Stimulated activated CD4-positive, alpha-beta T cell treated with anti-CD3 and anti-CD28 coated beads, Interleukin-4, amount 100 ng/mL, for 48 hours (primary cell): ENCODE measurements around the gene DHX34.
"Not testable (repeated sequence)": the region's sequence is repeated elsewhere in the genome, so short reads cannot be mapped to it uniquely, and the experiment has no call there.

Experiments
- DNase-seq, 2 donors: peaks; one replicate each; pipeline ENCODE4 v3.0.0-alpha.2; 2020; ENCODE audit warnings: low read depth in 2 of 2

DHX34 gene, protein sequence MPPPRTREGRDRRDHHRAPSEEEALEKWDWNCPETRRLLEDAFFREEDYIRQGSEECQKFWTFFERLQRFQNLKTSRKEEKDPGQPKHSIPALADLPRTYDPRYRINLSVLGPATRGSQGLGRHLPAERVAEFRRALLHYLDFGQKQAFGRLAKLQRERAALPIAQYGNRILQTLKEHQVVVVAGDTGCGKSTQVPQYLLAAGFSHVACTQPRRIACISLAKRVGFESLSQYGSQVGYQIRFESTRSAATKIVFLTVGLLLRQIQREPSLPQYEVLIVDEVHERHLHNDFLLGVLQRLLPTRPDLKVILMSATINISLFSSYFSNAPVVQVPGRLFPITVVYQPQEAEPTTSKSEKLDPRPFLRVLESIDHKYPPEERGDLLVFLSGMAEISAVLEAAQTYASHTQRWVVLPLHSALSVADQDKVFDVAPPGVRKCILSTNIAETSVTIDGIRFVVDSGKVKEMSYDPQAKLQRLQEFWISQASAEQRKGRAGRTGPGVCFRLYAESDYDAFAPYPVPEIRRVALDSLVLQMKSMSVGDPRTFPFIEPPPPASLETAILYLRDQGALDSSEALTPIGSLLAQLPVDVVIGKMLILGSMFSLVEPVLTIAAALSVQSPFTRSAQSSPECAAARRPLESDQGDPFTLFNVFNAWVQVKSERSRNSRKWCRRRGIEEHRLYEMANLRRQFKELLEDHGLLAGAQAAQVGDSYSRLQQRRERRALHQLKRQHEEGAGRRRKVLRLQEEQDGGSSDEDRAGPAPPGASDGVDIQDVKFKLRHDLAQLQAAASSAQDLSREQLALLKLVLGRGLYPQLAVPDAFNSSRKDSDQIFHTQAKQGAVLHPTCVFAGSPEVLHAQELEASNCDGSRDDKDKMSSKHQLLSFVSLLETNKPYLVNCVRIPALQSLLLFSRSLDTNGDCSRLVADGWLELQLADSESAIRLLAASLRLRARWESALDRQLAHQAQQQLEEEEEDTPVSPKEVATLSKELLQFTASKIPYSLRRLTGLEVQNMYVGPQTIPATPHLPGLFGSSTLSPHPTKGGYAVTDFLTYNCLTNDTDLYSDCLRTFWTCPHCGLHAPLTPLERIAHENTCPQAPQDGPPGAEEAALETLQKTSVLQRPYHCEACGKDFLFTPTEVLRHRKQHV

DNA sequence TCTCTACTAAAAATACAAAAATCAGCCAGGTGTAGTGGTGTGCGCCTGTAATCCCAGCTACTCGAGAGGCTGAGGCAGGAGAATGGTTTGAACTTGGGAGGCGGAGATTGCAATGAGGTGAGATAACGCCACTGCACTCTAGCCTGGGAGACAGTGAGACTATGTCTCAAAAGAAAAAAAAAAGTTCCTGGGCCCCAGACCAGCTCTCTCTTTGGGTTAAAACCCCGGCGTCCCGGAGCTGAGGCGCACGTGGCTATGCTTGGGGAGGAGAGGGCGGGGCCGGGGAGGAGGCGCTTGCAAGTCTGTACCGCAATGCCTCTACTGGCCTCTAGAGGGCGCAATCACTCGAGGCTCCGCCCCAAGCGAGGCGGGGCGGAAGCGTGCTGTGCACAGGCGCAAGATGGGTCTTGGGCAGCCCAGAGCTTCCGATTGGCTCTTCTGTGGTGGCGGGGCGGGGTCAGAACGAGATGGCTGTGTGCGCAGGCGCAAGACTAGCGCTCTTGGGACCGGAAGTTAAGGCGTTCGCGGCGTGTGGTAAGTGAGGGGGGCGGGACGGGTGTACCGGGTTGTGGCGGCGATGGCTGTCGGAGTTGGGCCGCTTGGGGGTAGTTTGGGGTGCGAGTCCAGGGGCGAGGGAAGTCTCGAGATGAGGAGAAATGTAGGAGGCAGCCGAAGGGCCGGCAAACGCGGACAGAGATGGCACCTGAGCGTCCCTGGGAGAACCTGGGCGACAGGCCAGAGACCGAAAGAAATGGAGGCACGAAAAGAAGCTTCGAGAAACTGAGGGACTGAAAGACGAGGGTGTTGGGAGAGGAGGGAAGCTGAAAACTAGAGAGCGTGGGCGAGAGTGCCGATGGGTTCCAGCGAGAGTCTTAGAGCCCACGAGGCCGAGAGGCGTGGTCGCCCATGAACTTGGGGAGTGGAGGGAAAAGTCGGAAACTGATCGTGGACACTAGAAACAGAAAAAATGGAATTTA, at the start of gene DHX34:
TSS of gene DHX34 (plus strand) at position 497 of the 977 bp plus-strand sequence. CDS start 3,716 bp downstream, outside the sequence.
- DNase-seq: peak; percentile 97 to 98

GRCh38 chr19:47300867-47301266, 48.2 kb upstream of the DHX34 start:
- DNase-seq: not testable (repeated sequence)

DNA sequence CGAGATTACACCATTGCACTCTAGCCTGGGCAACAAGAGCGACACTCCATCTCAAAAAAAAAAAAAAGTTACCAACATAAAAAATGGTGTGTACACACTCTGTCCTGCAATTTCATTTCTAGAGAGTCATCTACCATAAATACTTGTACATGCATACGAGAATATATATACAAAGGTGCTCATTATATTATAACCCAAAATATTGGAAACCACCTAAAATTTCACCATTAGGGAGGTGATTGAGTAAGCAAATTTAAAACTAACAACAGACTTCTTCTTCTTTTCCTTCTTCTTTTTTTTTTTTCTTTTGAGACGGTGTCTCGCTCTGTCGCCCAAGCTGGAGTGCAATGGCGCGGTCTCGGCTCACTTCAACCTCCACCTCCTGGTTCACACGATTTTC, 46.9 kb upstream of the DHX34 start:
- no peak for DNase-seq

DNA sequence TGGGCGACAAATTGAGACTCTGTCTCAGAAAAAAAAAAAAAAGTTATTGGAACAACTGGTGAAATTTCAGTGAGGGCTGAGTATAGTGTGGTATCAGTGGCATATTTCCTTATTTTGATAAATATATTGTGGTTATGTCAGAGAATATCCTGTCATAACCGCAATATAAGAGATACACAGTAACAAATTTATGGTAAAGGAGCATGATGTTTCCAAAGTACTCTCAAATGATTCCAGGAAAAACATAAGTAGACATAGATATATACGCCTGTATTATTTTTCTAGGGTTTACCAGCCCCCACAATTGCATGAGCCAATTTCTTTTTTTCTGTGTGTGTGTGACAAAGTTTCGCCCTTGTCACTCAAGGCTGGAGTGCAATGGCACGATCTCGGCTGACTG, 45.1 kb upstream of the DHX34 start:
- no peak for DNase-seq

- DNase-seq: peak; percentile 41 to 44
Measured at GRCh38 chr19:47305309-47305751, 43.8 kb upstream of the DHX34 start.

- DNase-seq: no peak
Measured at GRCh38 chr19:47306303-47306702, 42.8 kb upstream of the DHX34 start.

GRCh38 chr19:47309038-47309437, 40.1 kb upstream of the DHX34 start:
- no peak for DNase-seq

- DNase-seq: no peak
Measured at GRCh38 chr19:47309608-47310007, 39.5 kb upstream of the DHX34 start, which contains the start of gene C5AR1. Gene C5AR1 (plus strand): TSS chr19:47309861. CDS start chr19:47309896, 35 bp downstream.

DNA sequence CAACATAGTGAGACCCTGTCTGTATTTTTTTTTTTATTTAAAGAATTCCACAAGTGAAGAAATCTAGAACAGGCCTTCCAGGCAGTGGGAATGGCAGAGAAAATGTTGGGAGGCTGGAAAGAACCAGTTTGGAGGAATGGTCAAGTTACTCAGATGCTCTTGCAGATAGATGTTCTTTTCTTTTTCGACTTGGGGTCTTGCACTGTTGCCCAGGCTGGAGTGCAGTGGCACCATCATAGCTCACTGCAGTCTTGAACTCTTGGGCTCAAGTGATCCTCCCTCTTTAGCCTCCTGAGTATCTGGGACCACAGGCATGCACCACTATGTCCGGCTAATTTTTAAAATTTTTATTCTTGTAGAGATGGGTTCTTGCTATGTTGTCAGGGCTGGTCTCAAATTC, 38.8 kb upstream of the DHX34 start:
- no peak for DNase-seq

DNA sequence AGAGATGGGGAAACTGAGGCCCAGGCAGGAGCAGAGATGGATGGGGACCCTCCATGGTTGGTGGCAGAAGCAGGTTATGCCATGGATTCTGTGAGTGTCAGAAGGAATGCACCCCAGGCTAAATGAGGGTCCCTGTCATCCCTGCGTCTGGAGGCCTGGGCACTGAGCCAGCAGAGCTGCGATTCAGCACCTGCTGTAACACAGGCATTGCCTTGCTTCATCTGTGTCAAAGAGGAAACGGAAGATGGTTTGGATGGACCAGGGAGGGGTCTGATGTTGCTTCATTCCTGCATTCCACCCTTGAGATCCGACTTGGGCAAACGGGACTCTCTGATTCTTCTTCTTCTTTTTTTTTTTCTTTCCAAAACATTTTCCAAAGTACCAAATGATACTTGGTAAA, 38.3 kb upstream of the DHX34 start:
- no peak for DNase-seq

- no peak for DNase-seq
Measured at GRCh38 chr19:47312366-47313006, 36.6 kb upstream of the DHX34 start.

- DNase-seq: no peak
Measured at GRCh38 chr19:47313754-47314295, 35.3 kb upstream of the DHX34 start.

- DNase-seq: peak; percentile 19 to 20
Measured at GRCh38 chr19:47315125-47315821, 33.8 kb upstream of the DHX34 start.

- no peak for DNase-seq
Measured at GRCh38 chr19:47316513-47316912, 32.6 kb upstream of the DHX34 start.

DNA sequence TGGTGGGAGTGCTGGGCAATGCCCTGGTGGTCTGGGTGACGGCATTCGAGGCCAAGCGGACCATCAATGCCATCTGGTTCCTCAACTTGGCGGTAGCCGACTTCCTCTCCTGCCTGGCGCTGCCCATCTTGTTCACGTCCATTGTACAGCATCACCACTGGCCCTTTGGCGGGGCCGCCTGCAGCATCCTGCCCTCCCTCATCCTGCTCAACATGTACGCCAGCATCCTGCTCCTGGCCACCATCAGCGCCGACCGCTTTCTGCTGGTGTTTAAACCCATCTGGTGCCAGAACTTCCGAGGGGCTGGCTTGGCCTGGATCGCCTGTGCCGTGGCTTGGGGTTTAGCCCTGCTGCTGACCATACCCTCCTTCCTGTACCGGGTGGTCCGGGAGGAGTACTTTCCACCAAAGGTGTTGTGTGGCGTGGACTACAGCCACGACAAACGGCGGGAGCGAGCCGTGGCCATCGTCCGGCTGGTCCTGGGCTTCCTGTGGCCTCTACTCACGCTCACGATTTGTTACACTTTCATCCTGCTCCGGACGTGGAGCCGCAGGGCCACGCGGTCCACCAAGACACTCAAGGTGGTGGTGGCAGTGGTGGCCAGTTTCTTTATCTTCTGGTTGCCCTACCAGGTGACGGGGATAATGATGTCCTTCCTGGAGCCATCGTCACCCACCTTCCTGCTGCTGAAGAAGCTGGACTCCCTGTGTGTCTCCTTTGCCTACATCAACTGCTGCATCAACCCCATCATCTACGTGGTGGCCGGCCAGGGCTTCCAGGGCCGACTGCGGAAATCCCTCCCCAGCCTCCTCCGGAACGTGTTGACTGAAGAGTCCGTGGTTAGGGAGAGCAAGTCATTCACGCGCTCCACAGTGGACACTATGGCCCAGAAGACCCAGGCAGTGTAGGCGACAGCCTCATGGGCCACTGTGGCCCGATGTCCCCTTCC, 28.9 kb upstream of the DHX34 start:
- no peak for DNase-seq

- DNase-seq: no peak
Measured at GRCh38 chr19:47321630-47322029, 27.5 kb upstream of the DHX34 start.

DNA sequence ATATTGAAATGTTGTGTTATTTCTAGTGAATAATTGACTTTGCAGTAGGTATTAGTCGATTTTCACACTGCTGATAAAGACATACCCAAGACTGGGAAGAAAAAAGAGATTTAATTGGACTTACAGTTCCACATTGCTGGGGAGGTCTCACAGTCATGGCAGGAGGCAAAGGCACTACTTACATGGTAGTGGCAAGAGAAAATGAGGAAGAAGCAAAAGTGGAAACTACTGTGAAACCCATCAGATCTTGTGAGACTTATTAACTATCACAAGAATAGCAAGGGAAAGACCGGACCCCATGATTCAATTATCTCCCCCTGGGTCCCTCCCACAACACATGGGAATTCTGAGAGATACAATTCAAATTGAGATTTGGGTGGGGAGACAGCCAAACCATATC, 27.1 kb upstream of the DHX34 start:
- DNase-seq: no peak

- DNase-seq: no peak
Measured at GRCh38 chr19:47323409-47323808, 25.7 kb upstream of the DHX34 start.
